ENCODE data around the gene TH.

Gene TH

DNA sequence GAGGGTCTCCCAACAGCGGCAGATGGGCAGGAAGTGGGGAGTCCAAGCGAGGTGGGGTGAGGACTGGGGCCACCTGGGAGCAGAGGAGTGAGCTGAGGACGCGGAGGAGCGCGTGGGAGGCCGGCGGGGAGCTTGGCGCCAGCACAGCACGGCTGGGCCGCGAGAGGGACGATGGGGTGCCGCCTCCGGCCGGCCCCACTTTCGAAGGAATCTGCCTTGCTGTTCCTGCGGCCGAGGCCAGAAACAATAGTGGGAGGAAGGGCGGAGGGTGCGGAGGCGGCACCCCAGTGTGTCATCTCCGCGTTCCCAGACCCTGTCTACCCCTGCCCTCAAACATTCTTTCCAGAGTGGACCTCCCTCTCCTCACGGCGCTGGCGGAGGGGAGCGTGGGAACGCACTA, 16.1 kb downstream of the TH start:
- H3K9ac ChIP-seq (ENCODE audit: insufficient read length, low read depth) = peak overlapping the region; percentile 32
- TF ChIP-seq YY1 (IDR thresholded peaks at IDR 0.05; ENCODE audit: insufficient read depth, insufficient read length) (no peak), SUZ12 (IDR thresholded peaks at IDR 0.05; ENCODE audit: extremely low read depth, insufficient read depth, insufficient read length) (no peak), ZNF274 (IDR thresholded peaks at IDR 0.05; ENCODE audit: low read depth, low read length) (no peak)
- no peaks in the 10 kb centered on the region for H3K36me3 ChIP-seq (ENCODE audit: insufficient read depth, insufficient read length, low read length)
- H3K4me1 ChIP-seq (ENCODE audit: insufficient read depth, insufficient read length) = peaks cover 10% of the 10 kb centered on the region
- H3K9me3 ChIP-seq (ENCODE audit: insufficient read depth, low read length) = no peaks in the 10 kb centered on the region
- H3K27me3 ChIP-seq (ENCODE audit: insufficient read depth, insufficient read length) = peaks cover 18% of the 10 kb centered on the region
- no peak overlapping the region for H3K4me3 ChIP-seq (ENCODE audit: insufficient read length, low read depth)
- no peak for DNase-seq (ENCODE audit: low read depth, low spot score)

DNA sequence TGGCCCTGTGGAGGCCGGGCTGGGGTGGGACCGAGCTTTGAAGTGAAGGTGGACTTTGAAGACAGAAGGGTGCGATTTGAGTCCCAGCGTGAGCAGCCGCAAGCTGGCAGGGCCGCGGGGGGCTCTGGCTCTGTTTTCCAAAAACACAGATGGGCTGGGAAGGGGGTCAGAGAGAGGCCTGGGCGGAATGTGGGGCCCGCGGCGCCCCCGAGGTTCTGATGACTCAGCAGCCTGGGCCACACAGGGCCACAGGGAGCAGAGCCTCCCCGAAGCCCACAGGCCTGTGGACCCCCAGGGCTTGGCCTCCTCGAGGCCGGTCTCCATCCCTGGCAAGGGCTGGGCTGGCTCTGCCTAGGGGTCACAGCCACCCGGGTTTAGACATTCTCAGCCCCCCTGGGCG, 16.7 kb downstream of the TH start:
- DNase-seq (ENCODE audit: low read depth, low spot score) = no peak
- H3K4me1 ChIP-seq (ENCODE audit: insufficient read depth, insufficient read length) = peaks cover 12% of the 10 kb centered on the region
- H3K9me3 ChIP-seq (ENCODE audit: insufficient read depth, low read length) = no peaks in the 10 kb centered on the region
- peaks cover 18% of the 10 kb centered on the region for H3K27me3 ChIP-seq (ENCODE audit: insufficient read depth, insufficient read length)
- H3K9ac ChIP-seq (ENCODE audit: insufficient read length, low read depth) = peak overlapping the region; percentile 47
- H3K36me3 ChIP-seq (ENCODE audit: insufficient read depth, insufficient read length, low read length) = no peaks in the 10 kb centered on the region
- TF ChIP-seq ZNF274 (IDR thresholded peaks at IDR 0.05; ENCODE audit: low read depth, low read length) = no peak
- no peak overlapping the region for H3K4me3 ChIP-seq (ENCODE audit: insufficient read length, low read depth)

DNA sequence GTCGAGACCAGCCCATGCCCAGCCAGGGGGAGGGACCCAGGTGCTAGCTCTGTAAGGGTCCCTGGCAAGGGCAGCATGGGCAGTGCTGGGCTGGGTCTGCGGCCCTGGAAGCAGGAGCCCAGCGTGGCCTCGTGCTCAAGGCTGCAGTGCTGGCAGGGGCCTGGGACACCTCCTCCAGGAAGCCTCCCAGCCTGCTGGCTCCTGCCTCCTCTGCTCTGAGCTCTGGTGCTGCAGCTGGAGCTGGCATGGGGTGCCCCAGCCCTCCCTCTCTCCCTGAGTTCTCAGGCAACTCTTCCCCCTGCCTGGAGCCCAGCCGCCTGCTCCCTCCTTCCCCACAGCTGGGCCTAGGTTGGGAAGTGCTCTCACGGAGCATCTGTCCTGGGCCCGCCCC, 17.4 kb downstream of the TH start:
- peaks cover 16% of the 10 kb centered on the region for H3K4me1 ChIP-seq (ENCODE audit: insufficient read depth, insufficient read length)
- H3K4me3 ChIP-seq (ENCODE audit: insufficient read length, low read depth) = no peak overlapping the region
- peaks cover 22% of the 10 kb centered on the region for H3K27me3 ChIP-seq (ENCODE audit: insufficient read depth, insufficient read length)
- TF ChIP-seq SUZ12 (IDR thresholded peaks at IDR 0.05; ENCODE audit: extremely low read depth, insufficient read depth, insufficient read length) (no peak), ZNF274 (IDR thresholded peaks at IDR 0.05; ENCODE audit: low read depth, low read length) (no peak), YY1 (IDR thresholded peaks at IDR 0.05; ENCODE audit: insufficient read depth, insufficient read length) (no peak)
- no peaks in the 10 kb centered on the region for H3K9me3 ChIP-seq (ENCODE audit: insufficient read depth, low read length)
- H3K36me3 ChIP-seq (ENCODE audit: insufficient read depth, insufficient read length, low read length) = no peaks in the 10 kb centered on the region
- no peak overlapping the region for H3K9ac ChIP-seq (ENCODE audit: insufficient read length, low read depth)
- DNase-seq (ENCODE audit: low read depth, low spot score) = no peak

DNA sequence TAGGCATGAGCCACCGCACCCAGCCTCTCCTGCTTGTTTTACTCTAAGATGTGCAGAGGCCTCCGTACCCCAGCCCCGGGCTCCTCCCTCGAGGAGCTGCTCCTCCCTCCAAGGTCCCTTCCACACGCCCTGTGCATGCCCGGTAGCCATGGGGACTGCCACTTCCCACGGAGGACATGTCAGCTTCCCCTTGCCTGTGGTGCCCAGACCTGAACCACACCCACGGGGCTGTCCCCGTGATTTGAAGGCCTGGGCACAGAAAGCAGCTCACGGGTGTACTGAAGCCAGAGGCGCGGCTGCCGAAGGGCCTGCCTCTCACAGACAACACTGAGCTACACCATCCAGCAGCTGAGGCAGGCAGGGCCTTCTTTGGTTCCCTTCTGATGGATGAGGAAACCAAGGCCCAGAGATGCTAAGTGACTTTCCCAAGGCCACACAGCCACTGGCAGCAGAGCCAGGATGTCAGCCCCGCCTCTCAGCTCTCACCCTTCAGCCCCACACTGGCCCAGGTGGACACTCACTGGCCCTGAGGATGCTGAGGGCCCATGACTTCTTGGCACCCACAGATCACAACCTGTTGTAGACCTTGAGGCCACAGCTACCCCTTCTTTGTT, 17.9 kb downstream of the TH start:
- H3K4me1 ChIP-seq (ENCODE audit: insufficient read depth, insufficient read length) = peaks cover 17% of the 10 kb centered on the region
- H3K27me3 ChIP-seq (ENCODE audit: insufficient read depth, insufficient read length) = peaks cover 27% of the 10 kb centered on the region
- no peak for TF ChIP-seq ZNF274 (IDR thresholded peaks at IDR 0.05; ENCODE audit: low read depth, low read length)
- no peak for TF ChIP-seq YY1 (IDR thresholded peaks at IDR 0.05; ENCODE audit: insufficient read depth, insufficient read length)
- no peak for TF ChIP-seq SUZ12 (IDR thresholded peaks at IDR 0.05; ENCODE audit: extremely low read depth, insufficient read depth, insufficient read length)
- no peaks in the 10 kb centered on the region for H3K36me3 ChIP-seq (ENCODE audit: insufficient read depth, insufficient read length, low read length)
- no peaks in the 10 kb centered on the region for H3K9me3 ChIP-seq (ENCODE audit: insufficient read depth, low read length)
- no peak for DNase-seq (ENCODE audit: low read depth, low spot score)
- no peak overlapping the region for H3K9ac ChIP-seq (ENCODE audit: insufficient read length, low read depth)
- H3K4me3 ChIP-seq (ENCODE audit: insufficient read length, low read depth) = no peak overlapping the region

DNA sequence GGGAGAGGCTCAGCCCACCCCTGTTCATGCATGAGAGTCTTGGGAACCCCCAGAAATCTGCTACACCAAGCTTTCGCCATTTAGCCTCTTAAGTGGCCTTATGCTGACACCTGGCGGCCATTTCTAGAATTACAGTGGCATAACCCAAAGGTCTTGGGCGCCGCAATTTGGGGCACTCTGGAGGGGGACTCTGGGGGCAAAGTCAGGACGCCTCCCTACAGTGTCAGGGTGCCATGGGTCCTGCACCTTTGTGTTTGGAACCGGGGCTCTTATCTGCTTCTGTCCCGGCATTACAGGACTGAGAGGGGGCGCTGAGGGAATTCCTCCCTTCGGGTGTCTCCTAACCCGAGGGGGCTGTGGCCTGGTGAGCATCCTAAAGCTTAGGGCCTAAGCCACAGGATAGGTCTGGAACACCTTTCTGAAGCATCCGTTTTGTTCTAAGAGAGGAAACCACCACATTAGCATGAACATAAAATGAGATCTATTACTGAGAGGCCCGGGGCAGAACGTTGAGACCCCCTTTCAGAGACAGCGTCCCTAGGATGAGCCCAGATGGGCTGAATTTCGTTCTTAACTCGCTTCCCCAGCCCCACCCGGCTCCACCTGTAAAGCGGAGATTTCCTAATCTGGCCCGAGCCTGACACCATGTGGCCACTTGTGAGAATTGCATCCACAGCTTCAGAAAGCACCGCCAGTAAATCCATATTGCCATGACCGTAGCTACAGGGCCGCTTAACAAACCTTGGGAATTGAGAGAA, 19.9 kb downstream of the TH start:
- peak; percentile 81 for DNase-seq (ENCODE audit: low read depth, low spot score)
- H3K36me3 ChIP-seq (ENCODE audit: insufficient read depth, insufficient read length, low read length) = no peaks in the 10 kb centered on the region
- H3K4me3 ChIP-seq (ENCODE audit: insufficient read length, low read depth) = no peak overlapping the region
- no peaks in the 10 kb centered on the region for H3K9me3 ChIP-seq (ENCODE audit: insufficient read depth, low read length)
- no peak for TF ChIP-seq SUZ12 (IDR thresholded peaks at IDR 0.05; ENCODE audit: extremely low read depth, insufficient read depth, insufficient read length)
- TF ChIP-seq ZNF274 (IDR thresholded peaks at IDR 0.05; ENCODE audit: low read depth, low read length) = no peak
- TF ChIP-seq YY1 (IDR thresholded peaks at IDR 0.05; ENCODE audit: insufficient read depth, insufficient read length) = no peak
- H3K9ac ChIP-seq (ENCODE audit: insufficient read length, low read depth) = peak overlapping the region; percentile 66
- peaks cover 47% of the 10 kb centered on the region for H3K27me3 ChIP-seq (ENCODE audit: insufficient read depth, insufficient read length)
- peaks cover 27% of the 10 kb centered on the region for H3K4me1 ChIP-seq (ENCODE audit: insufficient read depth, insufficient read length)

DNA sequence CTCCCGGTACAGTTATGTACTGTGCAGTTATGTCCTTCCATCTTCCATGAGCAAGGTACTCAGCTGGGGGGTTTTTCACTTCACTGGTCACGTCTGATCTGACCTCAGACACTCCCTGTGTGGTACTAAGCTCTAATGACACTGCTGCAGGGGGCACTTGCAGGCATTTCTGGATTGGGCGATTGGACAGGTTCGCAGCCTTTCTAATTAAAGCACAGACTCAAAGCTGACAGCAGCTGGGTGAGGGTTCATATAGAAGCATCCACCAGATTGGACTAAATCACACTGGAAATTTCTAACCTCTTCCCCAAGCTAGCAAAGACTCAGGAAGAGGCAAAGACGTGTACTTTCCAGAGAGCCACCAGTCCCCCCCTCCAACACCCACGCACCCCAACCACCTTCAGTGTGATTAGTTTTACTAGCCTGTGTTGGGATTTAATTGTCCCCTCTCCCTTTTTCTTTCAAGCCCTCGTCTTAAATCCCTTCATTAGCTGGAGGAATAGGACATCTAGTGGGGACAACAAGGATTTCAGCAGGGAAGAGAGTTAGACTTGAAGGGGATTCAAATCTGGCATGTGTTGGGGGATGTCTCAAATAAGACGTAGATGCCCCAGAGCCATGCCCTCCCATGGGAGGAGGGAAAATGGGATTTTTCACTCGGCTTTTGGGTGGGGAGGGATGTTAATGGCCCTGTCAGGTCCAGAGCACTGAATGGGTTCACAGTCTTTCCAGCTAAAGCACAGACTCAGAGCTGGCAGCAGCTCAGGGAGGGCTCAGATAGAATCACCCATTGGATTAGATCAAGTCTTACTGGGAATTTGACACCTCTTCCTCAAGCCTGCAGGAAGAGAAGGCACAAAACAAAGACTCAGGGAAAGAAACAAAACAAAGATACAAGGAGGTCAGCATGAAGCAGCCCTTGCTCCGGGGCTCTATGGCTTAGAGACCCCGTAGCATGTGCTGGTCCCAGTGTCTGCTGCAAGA, 21.5 kb downstream of the TH start:
- Histone ChIP-seq H3K4me1 (ENCODE audit: insufficient read depth, insufficient read length) (peaks cover 31% of the 10 kb centered on the region), H3K36me3 (ENCODE audit: insufficient read depth, insufficient read length, low read length) (no peaks in the 10 kb centered on the region), H3K27me3 (ENCODE audit: insufficient read depth, insufficient read length) (peaks cover 55% of the 10 kb centered on the region), H3K9me3 (ENCODE audit: insufficient read depth, low read length) (no peaks in the 10 kb centered on the region), H3K4me3 (ENCODE audit: insufficient read length, low read depth) (no peak overlapping the region), H3K9ac (ENCODE audit: insufficient read length, low read depth) (peak overlapping the region; percentile 16)
- peak; percentile 70 for DNase-seq (ENCODE audit: low read depth, low spot score)
- TF ChIP-seq ZNF274 (IDR thresholded peaks at IDR 0.05; ENCODE audit: low read depth, low read length) (no peak), SUZ12 (IDR thresholded peaks at IDR 0.05; ENCODE audit: extremely low read depth, insufficient read depth, insufficient read length) (no peak), YY1 (IDR thresholded peaks at IDR 0.05; ENCODE audit: insufficient read depth, insufficient read length) (no peak)

DNA sequence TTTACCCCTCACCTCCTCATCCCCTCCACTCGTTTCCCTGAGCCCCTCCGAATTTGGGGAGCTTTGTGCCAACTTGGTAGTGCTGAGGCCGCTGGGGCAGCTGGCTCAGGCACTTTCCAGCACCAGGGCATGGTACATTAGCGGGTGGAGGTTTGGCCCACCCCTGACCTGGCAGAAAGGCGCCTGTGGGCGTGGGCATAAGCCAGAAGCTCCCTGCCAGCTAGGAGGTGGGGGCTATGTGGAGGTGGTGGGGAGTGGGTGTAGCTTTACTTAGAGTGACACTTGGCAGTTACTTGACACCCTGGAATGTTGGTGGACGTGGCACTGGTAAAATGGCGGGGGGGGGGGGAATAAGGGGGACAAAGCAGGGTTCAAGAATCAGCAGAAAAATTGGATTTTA, 22.2 kb downstream of the TH start:
- DNase-seq (ENCODE audit: low read depth, low spot score) = no peak
- H3K4me3 ChIP-seq (ENCODE audit: insufficient read length, low read depth) = no peak overlapping the region
- peaks cover 30% of the 10 kb centered on the region for H3K4me1 ChIP-seq (ENCODE audit: insufficient read depth, insufficient read length)
- H3K9me3 ChIP-seq (ENCODE audit: insufficient read depth, low read length) = no peaks in the 10 kb centered on the region
- no peak for TF ChIP-seq ZNF274 (IDR thresholded peaks at IDR 0.05; ENCODE audit: low read depth, low read length)
- TF ChIP-seq SUZ12 (IDR thresholded peaks at IDR 0.05; ENCODE audit: extremely low read depth, insufficient read depth, insufficient read length) = no peak
- no peak for TF ChIP-seq YY1 (IDR thresholded peaks at IDR 0.05; ENCODE audit: insufficient read depth, insufficient read length)
- H3K9ac ChIP-seq (ENCODE audit: insufficient read length, low read depth) = peak overlapping the region; percentile 12
- no peaks in the 10 kb centered on the region for H3K36me3 ChIP-seq (ENCODE audit: insufficient read depth, insufficient read length, low read length)
- H3K27me3 ChIP-seq (ENCODE audit: insufficient read depth, insufficient read length) = peaks cover 56% of the 10 kb centered on the region
